Fibroblast of the aortic adventitia (primary cell): ENCODE results near the gene DEFB118. TPM values are rescaled to one million over a fixed set of nuclear protein-coding genes. Genes with fewer than 3 reads are reported as not detected.
"Not testable (repeated sequence)": the region's sequence is repeated elsewhere in the genome, so short reads cannot be mapped to it uniquely, and the experiment has no call there.

ENCODE experiments used
- DNase-seq: peaks from one replicate; pipeline ENCODE4 v3.0.0-alpha.2; 2010; ENCODE audit warnings: low read depth
- H3K4me3 ChIP-seq: 2 replicates; pipeline ENCODE4 v1.5.1; 2011; ENCODE audit warnings: low read depth, mild to moderate bottlenecking, control low read depth, low read length, moderate library complexity
- total RNA-seq: library from RNA; depleted of rRNA; stranded (reverse); fragments of >200 nt; gene quantifications from 2 replicates; pipeline ENCODE4 v1.2.3, GENCODE V29; 2012; ENCODE audit warnings: low replicate concordance
- TF ChIP-seq, protein P1 (sequence below): IDR thresholded peaks from 2 replicates; pipeline ENCODE4 v1.5.1; 2011; ENCODE audit warnings: mild to moderate bottlenecking, low read length, control low read depth, inconsistent platforms; ENCODE audit not compliant: insufficient read depth

DEFB118 gene, protein sequence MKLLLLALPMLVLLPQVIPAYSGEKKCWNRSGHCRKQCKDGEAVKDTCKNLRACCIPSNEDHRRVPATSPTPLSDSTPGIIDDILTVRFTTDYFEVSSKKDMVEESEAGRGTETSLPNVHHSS
- not detected in 2 replicates for total RNA-seq

DNA sequence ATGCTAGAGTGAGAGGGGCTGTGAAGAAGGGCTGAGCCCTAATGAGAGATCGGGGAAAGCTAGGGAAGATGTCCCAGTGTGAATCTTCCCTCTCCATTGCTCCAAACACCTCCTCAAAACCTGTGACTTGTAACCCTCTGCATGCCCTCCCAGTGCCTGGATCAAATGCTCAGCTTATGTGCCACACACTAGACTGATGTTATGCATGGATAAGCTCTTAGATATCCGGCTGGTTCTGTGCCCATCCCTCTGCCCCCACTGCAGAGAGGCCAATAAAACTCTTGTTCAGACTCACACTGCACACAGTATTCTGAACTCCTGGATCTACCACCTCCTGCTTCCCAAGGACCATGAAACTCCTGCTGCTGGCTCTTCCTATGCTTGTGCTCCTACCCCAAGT lies at the start of gene DEFB118:
DEFB118 (plus strand) TSS at position 301 of the 400 bp plus-strand sequence; CDS start at position 351, 50 bp downstream.
- no peak for DNase-seq
- no peak within 1 kb of the TSS for H3K4me3 ChIP-seq
- TF ChIP-seq, protein P1, sequence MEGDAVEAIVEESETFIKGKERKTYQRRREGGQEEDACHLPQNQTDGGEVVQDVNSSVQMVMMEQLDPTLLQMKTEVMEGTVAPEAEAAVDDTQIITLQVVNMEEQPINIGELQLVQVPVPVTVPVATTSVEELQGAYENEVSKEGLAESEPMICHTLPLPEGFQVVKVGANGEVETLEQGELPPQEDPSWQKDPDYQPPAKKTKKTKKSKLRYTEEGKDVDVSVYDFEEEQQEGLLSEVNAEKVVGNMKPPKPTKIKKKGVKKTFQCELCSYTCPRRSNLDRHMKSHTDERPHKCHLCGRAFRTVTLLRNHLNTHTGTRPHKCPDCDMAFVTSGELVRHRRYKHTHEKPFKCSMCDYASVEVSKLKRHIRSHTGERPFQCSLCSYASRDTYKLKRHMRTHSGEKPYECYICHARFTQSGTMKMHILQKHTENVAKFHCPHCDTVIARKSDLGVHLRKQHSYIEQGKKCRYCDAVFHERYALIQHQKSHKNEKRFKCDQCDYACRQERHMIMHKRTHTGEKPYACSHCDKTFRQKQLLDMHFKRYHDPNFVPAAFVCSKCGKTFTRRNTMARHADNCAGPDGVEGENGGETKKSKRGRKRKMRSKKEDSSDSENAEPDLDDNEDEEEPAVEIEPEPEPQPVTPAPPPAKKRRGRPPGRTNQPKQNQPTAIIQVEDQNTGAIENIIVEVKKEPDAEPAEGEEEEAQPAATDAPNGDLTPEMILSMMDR: no peak

DNA sequence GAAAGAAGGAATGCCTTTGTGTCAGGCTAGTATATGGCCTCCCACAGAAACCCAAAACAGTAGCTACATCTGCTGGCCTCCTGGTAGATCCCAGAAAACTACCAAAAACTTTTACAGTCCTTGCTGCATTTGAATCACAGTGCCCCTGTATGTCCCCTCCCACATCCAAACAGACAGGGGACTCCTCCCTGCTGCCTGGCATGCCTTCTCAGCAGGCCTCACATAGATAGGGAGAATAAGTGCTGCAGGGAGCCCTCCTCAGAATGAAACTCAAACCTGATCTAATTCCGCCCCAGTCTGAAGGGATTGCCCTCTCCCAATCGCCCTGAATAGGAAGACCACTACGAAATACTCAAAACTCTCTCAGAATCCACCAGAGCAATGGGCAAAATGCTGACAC lies 45.9 kb upstream of the DEFB118 start:
- TF ChIP-seq, protein P1: no peak
- no peak for DNase-seq
- H3K4me3 ChIP-seq: no peak overlapping the region

DNA sequence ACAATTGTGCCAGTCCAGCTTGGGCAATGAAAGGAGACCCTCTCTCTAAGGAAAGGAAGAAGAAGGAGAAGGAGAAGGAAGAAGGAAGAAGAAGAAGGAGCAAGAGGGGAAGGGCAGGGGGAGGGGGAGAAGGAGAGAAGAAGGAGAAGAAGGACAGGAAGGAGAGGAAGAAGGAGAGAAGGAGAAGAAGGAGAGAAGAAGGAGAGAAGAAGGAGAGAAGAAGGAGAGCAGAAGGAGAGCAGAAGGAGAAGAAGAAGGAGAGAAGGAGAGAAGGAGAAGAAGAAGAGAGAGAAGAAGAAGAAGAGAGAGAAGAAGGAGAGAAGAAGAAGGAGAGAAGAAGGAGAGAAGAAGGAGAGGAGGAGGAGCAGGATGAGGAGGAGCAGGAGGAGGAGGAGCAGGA lies 37.5 kb upstream of the DEFB118 start:
- TF ChIP-seq, protein P1: no peak
- no peak for DNase-seq
- H3K4me3 ChIP-seq: no peak overlapping the region

DNA sequence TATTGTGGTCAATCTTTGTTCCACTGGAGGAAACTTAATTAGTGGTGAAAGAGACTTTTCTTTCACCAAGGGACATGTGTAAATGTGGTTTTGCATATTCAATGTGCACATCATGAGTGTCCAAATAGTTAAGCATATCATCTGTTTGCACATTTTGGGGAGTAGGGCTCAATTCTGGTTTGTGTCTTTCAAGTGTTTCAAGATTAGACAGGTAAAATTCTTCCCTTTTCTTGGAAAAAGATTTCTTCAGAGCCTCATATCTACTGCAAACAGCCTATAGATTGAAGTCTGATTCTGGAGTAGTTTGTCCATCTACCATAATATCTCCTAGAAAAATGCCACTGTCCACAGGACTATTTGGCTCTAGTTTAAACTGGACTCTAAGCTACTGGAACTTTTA lies 26.9 kb upstream of the DEFB118 start:
- H3K4me3 ChIP-seq: no peak overlapping the region
- no peak for DNase-seq
- TF ChIP-seq, protein P1: no peak

DNA sequence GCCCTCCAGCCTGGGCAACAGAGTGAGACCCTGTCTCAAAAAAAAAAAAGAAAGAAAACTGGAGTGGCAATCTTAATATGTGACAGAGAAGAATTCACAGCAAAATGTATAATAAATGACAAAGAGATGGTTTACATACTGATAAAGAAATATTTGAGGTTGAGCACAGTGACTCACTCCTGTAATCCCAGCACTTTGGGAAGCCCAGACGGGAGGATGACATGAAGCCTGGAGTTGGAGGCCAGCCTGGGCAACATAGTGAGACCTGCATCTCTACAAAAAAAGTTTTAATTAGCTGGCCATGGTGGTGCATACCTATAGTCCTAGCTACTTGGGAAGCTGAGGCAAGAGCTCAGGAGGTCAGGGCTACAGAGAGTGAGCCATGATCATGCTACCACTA lies 12.4 kb upstream of the DEFB118 start:
- no peak for DNase-seq
- TF ChIP-seq, protein P1: no peak
- H3K4me3 ChIP-seq: no peak overlapping the region

DNA sequence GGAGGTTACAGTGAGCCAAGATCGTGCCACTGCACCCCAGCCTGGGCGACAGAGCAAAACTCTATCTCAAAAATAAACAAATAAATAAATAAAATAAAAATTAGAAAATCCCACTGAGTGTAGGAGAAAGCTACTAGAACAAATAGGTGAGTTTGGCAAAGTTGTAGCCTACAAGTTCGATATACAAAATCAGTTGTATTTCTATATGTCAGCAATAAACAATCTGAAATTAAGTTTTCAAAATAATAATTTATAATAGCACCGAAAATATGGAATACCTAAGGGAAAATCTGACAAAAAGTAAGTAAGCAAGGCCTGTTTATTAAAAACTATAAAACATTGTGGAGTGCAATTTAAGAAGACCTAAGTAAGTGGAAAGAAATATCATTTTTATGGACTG lies 5.1 kb upstream of the DEFB118 start:
- TF ChIP-seq, protein P1: no peak
- H3K4me3 ChIP-seq: no peak overlapping the region
- no peak for DNase-seq

DNA sequence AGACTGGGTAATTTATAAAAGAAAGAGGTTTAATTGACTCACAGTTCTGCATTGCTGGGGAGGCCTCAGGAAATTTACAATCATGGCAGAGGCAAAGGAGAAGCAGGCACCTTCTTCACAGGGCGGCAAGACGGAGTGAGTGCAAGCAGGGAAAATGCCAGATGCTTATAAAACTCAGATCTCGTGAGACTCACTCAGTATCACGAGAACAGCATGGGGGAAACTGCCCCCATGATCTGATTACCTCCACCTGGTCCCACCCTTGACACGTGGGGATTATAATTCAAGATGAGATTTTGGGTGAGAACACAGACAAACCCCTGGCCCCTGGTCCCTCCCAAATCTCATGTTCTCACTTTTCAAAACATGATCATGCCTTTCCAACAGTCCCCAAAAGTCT lies 4.1 kb upstream of the DEFB118 start:
- DNase-seq: not testable (repeated sequence)

More for the DNA sequence above, 4.1 kb upstream of the DEFB118 start:
- not testable (repeated sequence) for H3K4me3 ChIP-seq
